Choroid plexus epithelial cell (primary cell): ENCODE data around the gene NUTF2.
"Not testable (repeated sequence)": the region's sequence is repeated elsewhere in the genome, so short reads cannot be mapped to it uniquely, and the experiment has no call there.

Source experiments
- DNase-seq: peaks from one replicate; pipeline ENCODE4 v3.0.0-alpha.2; 2010; ENCODE audit warnings: low read depth
- H3K4me3 ChIP-seq: 2 replicates; pipeline ENCODE4 v1.5.1; 2011; ENCODE audit warnings: low read depth, mild to moderate bottlenecking, control low read depth, low read length, moderate library complexity
- TF ChIP-seq, protein P1 (sequence below): conservative IDR thresholded peaks from 2 replicates; pipeline ENCODE4 v1.5.1; 2011; ENCODE audit warnings: low read depth, mild to moderate bottlenecking, control low read depth, inconsistent platforms, low read length, moderate library complexity

The NUTF2 gene

DNA sequence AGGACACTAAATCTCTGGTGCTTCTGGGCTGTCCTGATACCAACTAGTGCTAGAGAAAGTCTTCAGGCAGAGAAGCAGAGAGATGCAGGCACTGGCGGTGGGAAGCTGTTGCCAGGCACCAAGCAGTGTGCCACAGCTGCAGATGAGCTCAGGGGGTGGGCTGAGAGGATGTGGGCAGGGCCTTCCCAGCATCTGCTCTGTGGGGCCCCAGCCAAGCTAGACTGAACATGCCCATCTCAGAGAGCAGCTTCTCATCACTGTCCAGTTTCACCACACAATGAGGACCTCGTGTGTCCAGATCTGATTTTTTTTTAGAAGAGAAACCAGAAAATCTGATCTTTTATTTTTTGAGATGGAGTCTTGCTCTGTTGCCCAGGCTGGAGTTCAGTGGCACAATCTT, 63.4 kb downstream of the NUTF2 start:
- TF ChIP-seq, protein P1, sequence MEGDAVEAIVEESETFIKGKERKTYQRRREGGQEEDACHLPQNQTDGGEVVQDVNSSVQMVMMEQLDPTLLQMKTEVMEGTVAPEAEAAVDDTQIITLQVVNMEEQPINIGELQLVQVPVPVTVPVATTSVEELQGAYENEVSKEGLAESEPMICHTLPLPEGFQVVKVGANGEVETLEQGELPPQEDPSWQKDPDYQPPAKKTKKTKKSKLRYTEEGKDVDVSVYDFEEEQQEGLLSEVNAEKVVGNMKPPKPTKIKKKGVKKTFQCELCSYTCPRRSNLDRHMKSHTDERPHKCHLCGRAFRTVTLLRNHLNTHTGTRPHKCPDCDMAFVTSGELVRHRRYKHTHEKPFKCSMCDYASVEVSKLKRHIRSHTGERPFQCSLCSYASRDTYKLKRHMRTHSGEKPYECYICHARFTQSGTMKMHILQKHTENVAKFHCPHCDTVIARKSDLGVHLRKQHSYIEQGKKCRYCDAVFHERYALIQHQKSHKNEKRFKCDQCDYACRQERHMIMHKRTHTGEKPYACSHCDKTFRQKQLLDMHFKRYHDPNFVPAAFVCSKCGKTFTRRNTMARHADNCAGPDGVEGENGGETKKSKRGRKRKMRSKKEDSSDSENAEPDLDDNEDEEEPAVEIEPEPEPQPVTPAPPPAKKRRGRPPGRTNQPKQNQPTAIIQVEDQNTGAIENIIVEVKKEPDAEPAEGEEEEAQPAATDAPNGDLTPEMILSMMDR = no peak
- no peak overlapping the region for H3K4me3 ChIP-seq
- DNase-seq = peak; percentile 86

- TF ChIP-seq, protein P1 = no peak
- H3K4me3 ChIP-seq = no peak overlapping the region
- no peak for DNase-seq
These were observed 68.2 kb downstream of the NUTF2 start for GRCh38 chr16:67914758-67915495.

- DNase-seq, H3K4me3 ChIP-seq: not testable (repeated sequence)
These were observed 68.7 kb downstream of the NUTF2 start for GRCh38 chr16:67915496-67915769.

GRCh38 chr16:67915831-67916723, 69.3 kb downstream of the NUTF2 start:
- TF ChIP-seq, protein P1 = no peak
- H3K4me3 ChIP-seq = no peak overlapping the region
- peak; percentile 28 for DNase-seq

DNA sequence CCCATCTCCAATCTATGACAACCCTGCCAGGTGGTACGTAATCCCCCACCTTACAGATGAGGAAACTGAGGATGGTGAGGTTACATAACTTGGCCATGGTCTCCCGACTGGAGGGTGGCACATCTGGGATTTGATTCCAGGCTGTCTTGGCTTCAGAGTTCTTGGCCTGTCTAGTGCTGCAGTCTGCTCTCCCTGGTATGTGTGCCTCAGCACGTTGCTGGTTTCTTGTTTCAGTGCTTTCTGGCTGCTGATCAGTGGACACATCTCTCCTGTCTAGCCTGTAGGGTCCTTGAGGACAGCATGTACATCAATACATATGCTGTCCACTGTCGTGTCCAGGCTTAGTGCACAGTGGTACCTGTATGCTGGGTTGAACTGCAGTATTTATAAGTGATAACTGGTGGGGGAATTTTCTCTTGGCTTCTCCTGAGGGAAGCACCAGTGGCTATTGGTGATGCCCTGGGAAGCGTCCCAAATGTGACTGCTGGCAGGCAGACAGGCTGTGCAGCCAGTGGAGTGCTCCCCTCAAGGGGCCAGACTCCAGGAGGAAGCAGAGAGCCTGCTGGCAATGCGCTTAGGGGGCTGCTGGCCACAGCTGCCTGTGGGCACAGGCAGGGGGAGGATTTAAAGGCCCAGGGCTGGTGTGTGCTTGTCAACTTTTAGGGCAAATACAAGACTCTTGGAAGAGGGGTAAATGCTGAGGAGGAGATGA, 70.6 kb downstream of the NUTF2 start:
- no peak overlapping the region for H3K4me3 ChIP-seq
- TF ChIP-seq, protein P1 = no peak
- peak; percentile 42 for DNase-seq

- peak; percentile 76 for DNase-seq
- H3K4me3 ChIP-seq = no peak overlapping the region
- TF ChIP-seq, protein P1 = no peak
These were observed 71.1 kb downstream of the NUTF2 start for GRCh38 chr16:67917852-67918236.

- TF ChIP-seq, protein P1 = no peak
These were observed 73.0 kb downstream of the NUTF2 start for GRCh38 chr16:67919622-67920221.

More at GRCh38 chr16:67919622-67920221, 73.0 kb downstream of the NUTF2 start:
- no peak for DNase-seq
- H3K4me3 ChIP-seq = no peak overlapping the region
